NCI-H2227 (cell line): ENCODE data around the gene PIP5K1A.
"Not testable (repeated sequence)": the region's sequence is repeated elsewhere in the genome, so short reads cannot be mapped to it uniquely, and the experiment has no call there.

Experiments
- DNase-seq: peaks from one replicate; lab custom pipeline; 2025; ENCODE audit not compliant: unreplicated experiment; lab: John Stamatoyannopoulos, UW

Gene PIP5K1A

DNA sequence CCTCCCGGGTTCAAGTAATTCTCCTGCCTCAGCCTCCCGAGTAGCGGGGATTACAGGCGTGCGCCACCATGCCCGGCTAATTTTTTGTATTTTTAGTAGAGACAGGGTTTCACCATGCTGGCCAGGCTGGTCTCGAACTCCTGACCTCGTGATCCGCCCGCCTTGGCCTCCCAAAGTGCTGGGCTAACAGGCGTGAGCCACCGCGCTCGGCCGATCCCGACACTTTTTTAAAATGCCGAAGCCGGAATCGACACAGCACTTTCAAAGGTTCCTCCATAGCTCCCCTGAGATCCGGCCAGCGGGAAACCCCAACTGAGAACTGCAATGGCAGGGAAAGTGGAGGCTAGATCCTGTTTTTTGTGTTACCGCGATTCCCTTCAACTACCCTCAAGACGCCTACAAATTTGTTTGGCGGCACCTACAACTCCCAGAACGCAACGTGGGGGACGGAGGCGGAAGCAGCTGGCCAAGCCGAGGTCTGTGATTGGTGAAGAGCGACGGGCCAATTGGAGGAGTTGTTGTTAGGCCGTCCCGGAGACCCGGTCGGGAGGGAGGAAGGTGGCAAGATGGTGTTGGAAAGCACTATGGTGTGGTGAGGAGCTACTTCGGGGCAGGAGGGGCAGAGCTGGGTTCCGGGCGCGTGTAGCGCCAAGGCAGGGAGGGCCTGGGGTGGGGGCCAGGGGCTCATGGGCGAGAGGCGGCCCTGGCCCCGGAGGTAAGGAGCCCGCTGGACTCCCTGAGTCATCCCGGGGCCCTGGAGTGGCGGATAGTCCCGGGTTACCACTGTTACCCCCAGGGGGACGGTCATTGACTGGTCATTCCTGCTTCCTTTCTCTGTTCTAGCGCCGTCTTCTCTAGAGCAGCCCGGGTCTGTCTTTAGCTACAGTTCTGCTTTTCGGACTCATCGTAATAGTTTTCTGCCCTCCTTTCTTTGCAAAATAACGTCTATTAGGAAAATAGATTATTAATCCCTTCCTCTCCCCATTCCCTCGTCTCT, 56.2 kb downstream of the PIP5K1A start, which contains the start of gene PSMD4:
Gene PSMD4 (plus strand): TSS at position 518 of the 997 bp plus-strand sequence. CDS start 49 bp downstream, at position 567.
- DNase-seq, result peak; percentile 98

DNA sequence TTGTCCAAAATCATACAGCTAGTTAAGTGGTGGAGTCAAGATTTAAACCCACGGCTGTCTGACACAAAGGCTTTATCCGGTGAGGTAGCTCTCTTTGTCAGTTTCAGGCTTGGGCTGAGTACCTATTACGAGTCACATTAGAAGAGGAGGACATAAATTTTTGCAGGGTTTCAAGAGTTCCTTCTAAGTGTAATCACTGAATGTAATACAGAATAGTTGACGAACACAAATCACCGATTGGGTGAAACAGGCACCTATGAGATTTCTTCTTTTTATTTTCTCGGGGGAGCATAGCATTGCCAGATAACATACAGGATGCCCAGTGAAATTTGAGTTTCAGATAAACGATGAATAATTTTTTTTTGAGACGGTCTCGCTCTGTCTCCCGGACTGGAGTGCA, 57.0 kb downstream of the PIP5K1A start:
- no peak for DNase-seq

DNA sequence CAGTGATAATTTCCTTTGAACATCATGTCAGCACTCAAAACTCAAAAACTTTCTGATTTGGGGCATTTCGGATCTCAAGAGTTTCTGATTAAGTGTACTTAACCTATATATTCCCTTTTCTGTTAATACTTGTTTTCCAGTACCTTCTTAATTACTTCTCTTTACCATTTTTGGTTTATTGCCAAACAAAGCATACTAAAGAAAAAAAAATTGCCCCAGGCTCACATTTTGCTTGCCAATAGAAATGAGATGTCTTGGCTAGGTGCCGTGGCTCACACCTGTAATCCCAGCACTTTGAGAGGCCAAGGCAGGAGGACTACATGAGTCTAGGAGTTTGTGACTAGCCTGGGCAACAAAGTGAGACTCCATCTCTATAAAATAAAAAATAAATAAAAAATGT, 61.0 kb downstream of the PIP5K1A start:
- DNase-seq, result no peak

DNA sequence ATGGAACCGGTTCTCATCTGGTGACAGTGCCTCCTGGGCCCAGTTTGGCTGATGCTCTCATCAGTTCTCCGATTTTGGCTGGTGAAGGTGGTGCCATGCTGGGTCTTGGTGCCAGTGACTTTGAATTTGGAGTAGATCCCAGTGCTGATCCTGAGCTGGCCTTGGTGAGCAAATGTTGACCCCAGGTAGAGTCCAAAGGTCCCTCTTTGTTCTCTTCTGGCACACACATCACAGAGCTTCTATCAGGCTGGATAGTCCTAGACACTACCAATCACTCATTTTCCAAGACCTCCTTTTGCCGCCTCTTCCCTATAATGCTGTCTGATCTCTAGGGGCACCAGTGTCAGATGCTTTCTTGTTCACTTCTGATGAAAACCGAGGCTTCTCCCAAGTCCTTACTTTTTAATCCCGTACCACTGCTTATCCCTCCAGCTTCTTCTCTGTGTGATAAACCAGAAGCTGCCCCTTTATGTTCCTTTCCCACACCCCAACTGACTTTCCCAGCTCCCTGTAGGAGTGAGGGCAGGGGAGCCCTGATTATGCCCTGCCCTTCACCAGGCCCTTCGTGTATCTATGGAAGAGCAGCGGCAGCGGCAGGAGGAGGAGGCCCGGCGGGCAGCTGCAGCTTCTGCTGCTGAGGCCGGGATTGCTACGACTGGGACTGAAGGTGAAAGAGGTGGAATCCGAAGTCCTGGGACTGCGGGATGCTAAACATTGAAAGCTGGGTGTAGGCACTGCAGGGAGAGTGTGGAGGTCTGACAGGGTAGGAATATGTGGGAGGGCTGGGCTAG, 67.3 kb downstream of the PIP5K1A start:
- DNase-seq, result no peak

DNA sequence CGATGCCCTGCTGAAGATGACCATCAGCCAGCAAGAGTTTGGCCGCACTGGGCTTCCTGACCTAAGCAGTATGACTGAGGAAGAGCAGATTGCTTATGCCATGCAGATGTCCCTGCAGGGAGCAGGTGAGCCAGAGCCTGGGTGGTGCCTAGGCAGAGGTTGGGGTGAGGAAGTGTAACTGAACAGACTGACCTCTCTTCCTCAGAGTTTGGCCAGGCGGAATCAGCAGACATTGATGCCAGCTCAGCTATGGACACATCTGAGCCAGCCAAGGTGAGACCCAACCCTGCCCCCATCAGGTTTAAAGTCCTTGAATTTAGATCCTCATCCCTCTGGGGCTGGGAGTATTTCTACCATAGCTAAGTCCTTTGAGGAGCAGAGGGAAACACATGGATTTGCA, 68.0 kb downstream of the PIP5K1A start:
- DNase-seq, result no peak

DNA sequence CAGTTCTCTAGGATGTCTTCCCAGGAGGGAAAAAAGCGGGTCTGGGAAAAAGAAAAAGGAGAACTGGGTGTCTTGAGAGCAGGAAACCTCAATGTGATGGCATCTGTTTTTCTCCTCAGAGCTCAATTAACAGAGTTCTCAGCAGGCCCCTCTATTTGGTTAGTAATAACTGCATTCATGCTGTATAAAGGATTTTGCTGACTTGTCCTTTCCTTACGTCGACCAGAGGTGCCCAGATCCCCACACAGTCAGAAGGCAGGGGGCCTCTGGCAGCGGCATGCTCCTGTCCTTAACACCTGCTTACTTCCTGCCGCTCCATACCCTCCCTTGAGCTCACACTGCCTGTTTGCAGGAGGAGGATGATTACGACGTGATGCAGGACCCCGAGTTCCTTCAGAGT, 68.5 kb downstream of the PIP5K1A start:
- DNase-seq, result no peak

DNA sequence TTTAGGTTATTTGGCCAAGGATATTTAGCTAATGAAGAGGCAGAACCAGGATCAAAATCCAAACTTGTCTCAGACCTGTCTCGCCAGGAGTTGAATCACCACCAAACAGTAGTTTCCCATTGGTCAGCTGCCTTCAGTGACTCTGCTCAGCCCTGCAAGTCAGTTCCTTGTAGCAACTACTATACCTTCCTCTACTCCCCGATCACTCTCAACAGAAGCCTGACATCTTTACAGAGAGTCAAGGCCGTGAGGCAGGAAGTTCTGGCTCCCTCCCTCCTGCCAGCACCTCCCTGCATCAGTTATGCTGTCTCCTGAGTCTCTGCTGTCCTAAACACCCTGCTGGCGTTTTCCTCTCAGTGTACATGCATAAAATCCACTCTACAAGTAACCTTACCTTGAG, 69.4 kb downstream of the PIP5K1A start:
- no peak for DNase-seq

DNA sequence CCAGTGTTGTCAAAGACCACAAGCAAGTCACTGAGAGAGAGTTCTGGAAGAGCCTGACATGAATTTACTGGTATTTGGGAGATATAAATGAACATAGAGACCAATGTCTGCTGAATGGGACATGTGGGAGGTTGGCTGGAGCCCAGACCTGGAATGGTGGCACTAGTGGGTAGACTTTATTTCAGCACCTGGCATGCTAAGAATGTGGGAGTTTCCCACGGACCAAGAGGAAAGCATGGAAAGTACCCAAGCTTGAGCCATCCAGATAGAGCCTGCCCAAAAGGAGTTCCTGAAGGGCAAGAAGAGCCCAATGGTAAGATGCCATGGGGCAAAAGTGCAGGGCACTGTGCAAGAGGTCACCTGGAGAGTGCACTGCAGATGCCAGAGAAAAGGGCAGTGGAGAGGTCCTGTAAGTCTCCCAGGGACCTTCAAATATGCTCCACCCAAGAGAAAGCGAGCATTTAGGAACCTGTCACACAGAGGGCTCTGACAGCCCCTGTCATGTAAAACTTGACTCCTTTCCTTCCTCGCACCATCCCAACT, 75.6 kb downstream of the PIP5K1A start:
- DNase-seq, result no peak

DNA sequence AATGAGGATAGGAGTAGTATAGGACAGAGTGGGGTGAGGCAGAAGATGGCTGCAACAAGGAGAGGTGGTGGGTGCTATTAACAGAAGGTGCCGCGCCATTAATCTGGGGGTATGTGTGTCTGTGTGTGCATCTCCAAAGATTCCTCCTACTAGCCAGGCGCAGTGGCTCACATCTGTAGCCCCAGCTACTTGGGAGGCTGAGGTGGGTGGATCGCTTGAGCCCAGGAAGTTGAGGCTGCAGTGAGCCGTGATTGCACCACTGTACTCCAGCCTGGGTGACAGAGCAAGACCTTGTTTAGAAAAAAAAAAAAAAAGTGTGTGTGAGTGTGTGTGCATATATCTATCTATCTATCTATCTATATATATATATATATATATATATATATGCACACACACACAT, 77.0 kb downstream of the PIP5K1A start:
- not testable (repeated sequence) for DNase-seq

DNA sequence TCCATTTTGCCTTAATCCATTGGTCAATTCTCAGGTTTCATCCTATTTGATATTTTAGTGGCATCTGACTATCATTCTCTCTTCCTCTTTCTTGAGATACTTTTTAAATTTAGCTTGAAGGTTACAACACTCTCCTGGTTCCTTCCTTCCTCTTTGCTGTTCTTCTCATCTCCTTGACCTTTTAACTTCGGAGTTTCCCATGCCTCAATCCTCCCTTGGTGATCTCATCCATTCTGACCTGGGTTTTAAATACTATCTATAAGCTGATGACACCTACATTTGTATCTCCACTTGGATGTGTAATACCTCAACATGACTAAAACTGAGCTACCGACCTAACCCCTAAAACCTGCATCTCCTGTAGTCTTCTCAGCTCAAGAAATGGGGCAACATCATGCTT, 78.9 kb downstream of the PIP5K1A start:
- DNase-seq, result no peak

DNA sequence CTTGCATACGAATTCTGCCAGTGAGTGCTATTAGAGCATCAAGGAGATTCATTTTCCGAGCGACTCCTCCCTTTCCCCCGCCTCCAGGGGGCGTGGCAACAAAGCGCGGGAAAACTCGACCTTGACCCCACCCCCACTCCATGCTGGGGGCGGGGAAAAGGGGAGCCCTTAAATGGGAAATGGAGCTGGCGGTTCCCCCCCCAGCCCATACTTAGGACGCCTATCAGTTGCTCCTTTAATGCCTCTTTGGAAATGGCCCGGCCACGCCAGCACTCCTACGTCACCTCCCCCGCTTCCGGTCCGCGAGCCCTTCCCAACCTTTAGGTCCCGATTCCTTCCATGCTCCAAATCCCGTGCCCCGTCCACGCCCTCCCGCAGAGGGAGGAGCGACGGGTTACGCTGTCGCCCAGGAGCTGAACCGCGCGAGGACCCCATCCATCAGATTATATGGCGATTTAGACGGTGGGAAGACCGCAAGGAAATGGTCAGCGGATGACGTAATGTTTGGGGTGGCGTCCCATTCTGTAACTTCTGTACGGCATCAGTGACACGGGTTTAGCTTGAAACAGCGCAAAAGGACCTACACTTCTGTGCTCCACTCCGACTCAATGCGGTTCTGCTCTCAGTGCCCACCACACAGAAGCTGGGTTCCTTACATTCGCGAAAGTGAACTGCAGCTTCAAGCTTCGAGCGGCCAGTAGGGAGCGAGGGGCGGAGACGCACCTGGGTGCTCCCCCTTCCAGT, 83.0 kb downstream of the PIP5K1A start:
- peak; percentile 99 for DNase-seq

DNA sequence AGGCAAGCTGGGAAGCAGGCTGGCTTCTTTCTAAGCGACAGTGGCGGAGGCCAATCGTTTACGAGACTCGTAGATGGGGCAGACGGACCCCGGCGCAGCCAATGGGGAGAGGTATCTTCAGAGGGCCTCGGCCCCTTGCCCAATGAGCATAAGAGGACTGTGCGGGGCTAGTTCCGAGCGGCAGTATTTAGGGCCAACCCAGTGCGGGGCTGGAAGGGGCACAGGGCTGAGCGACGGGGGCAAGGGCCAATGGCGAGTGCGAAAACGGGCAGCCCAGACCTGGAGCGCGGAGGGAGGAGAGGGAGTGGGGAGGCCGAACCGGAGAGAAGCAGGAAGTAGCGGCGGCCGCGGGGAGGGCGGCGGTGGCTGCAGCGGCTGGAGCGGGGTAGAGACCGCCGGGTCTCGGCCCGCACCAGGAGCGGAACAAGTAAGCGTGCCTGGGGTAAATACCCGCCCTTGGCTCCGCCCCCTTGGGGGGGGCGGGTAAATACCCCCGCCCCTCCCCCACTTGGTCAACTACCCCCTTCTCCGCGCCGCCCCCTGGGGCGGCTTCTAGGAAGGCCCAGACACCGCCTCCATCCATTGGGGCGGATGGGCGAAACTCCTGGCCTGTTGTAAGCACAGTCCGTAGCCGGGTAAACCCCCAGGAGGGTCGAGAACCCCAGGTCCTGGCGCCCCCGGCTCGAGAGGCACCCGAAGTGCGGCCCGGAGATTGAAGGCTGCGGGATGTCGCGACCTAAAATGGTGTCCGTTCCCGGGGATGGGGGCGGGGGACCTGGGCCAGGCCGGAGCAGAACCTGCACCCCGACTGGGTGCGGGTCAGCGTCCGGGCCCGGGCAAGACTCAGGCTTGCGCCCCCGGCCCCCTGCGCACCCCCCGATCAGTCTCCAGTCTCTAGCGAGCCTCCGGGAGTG, 83.9 kb downstream of the PIP5K1A start, which contains the start of gene ZNF687:
Gene ZNF687 (plus strand): TSS at position 331 of the 914 bp plus-strand sequence. CDS start 3,993 bp downstream, outside the sequence.
- DNase-seq, result peak; percentile 100

DNA sequence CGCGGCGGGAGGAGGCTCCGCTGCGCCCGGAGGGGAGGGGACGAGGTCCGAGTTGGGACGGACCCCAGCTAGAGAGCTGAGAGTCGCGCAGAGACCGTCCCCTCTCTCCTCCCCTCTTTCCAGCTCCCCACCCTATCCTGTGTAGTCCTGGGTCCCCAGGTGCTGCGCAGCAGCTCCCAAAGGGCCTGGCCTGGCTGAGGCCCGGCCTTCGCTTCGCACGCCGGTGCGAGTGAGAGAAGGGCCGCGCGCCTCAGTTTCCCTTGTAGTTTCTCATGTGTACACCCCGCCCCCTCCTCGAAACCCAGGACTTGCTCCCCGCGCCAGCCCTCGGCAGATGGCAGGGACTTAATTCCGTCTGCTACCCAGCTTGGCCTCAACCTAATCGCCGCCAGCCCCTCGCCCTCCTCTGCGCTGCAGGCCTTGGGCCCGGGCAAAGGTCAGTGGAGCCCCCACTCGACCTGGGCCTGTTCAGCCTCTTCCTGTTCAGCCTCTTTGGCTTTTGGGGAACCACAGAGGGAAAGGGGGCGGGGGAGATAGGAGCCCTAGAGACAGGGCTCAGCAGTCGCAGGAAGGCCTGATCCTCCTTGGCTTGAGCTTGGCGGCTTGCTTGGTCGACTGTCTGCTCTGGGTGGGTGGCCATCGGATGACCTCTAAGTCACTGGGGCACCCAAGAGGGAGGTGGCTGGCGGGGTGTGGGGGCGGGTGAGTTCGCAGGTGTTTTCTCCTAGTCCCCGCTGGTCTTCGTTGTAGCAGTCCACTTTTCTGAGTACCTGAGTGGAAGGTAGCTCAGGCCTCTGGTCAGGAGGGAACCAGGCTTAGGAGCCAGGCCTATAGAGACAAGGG, 84.8 kb downstream of the PIP5K1A start:
- peak; percentile 60 for DNase-seq

DNA sequence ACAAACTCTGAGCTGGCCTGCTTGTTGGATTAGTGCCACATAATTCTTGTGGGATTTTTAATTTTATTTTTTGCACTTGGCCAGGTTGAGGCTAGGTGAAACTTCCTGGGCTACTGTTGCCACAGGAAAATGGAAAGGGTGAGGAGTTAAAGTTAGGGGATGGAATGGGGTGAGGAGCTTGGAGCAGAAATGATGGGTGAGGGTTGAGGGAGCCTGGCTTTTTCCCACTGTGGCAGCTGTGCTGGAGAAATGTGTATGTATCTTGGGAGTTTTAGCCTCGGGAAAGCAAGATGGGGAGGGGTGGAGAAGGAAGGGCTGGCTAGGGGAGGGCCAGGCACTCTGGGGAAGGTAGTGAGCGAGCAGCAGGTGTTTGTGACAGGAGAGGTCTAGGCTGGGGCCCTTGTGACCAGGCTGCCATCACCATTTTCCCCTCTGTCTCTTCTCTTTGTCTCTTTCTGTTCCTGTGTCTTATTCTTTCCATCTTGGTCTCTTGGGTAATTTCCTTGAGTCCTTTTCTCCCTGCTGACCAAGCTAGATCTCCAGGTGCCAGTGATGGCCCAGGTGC, 85.7 kb downstream of the PIP5K1A start:
- no peak for DNase-seq

DNA sequence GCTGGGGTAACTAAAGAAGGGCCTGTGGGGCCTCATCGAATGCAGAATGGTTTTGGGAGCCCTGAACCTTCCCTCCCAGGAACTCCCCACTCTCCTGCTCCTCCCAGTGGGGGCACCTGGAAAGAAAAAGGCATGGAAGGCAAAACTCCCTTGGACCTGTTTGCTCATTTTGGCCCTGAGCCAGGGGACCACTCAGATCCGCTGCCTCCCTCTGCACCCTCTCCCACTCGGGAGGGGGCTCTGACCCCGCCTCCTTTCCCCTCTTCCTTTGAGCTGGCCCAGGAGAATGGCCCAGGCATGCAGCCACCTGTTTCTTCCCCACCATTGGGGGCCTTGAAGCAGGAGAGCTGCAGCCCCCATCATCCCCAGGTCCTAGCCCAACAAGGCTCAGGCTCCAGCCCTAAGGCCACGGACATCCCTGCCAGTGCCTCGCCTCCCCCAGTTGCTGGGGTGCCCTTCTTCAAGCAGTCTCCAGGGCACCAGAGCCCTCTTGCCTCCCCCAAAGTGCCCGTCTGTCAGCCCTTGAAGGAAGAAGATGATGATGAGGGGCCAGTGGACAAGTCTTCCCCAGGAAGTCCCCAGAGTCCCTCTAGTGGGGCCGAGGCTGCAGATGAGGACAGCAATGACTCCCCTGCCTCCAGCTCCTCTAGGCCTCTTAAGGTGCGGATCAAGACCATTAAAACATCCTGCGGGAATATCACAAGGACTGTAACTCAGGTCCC, 88.4 kb downstream of the PIP5K1A start:
- no peak for DNase-seq

DNA sequence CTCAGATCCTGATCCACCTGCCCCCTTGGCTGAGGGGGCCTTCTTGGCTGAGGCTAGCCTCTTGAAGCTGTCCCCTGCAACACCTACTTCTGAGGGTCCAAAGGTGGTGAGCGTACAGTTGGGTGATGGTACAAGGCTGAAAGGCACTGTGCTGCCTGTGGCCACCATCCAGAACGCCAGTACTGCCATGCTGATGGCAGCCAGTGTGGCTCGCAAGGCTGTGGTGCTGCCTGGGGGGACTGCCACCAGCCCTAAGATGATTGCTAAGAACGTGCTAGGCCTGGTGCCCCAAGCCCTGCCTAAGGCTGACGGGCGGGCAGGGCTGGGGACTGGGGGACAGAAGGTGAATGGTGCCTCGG, 89.0 kb downstream of the PIP5K1A start:
- no peak for DNase-seq

DNA sequence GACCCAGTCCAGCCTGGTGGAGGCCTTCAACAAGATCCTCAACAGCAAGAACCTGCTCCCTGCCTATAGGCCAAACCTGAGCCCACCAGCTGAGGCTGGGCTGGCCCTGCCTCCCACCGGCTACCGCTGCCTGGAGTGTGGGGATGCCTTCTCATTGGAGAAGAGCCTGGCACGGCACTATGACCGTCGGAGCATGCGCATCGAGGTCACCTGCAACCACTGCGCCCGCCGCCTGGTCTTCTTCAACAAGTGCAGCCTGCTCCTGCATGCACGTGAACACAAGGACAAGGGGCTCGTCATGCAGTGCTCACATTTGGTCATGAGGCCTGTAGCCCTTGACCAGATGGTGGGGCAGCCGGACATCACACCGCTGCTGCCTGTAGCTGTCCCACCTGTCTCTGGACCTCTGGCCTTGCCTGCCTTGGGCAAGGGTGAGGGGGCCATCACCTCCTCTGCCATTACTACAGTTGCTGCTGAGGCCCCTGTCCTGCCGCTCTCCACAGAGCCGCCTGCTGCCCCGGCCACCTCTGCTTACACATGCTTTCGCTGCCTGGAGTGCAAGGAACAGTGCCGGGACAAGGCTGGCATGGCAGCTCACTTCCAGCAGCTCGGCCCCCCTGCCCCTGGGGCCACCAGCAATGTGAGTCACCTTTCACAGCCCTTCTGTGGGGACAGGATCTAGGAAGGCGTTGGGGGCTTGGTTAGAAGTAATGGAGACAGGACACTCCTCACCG, 89.6 kb downstream of the PIP5K1A start:
- DNase-seq, result no peak
